ENCODE data around the gene PUS1. TPM values are rescaled to one million over a fixed set of nuclear protein-coding genes. Genes with fewer than 3 reads are reported as not detected.

PUS1 gene
- total RNA-seq, 2 donors from 2014 or later: 12.5 to 16.1 TPM

DNA sequence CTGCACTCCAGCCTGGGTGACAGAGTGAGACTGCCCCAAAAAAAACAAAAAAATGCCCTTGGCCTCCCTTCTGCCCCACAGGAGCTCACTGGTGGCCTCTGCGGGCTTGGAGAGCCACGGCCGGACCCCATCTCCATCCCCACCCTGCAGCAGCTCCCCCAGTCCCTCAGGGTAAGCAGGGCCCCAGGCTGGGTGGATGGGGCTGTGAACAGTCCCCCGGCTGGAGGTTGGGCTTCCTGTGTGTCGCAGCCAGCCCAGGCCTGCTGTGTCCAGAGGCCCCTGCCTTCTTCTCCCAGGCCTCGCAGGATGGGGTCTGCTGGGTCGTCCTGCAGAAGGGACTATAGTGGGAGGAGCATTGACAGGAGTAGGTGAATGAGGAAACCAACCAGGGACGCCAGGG is 15.4 kb upstream of the PUS1 start:
- intact Hi-C loops (cut with DNase I): no loop called here
- DNase-seq (ENCODE audit: low spot score): no peak

DNA sequence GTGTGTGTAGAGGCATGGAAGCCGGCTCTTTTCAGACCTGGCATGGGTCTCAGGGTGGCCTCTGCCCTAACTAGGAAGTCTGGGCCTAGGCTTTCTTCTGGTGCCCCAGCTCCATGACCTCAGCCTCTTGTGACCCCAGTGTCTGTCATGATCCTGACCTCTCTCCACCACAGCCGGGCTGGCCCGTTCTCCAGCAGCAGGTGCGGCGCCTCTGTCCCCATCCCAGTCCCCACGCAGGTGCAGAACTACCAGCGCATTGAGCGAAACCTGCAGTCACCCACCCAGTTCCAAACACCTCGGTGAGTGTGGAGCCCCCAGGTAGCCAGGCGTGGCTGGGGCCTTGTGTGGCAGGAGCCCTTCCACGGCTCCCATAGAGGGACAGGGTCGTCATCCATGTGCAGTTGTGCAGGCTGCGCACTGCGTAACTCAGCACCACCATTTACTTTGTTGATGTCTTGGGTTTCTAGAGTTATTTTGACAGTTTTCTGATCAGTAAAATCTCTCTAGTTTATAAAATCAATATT is 14.8 kb upstream of the PUS1 start:
- no peak for DNase-seq (ENCODE audit: low spot score)
- intact Hi-C loops (cut with DNase I): no loop called here

DNA sequence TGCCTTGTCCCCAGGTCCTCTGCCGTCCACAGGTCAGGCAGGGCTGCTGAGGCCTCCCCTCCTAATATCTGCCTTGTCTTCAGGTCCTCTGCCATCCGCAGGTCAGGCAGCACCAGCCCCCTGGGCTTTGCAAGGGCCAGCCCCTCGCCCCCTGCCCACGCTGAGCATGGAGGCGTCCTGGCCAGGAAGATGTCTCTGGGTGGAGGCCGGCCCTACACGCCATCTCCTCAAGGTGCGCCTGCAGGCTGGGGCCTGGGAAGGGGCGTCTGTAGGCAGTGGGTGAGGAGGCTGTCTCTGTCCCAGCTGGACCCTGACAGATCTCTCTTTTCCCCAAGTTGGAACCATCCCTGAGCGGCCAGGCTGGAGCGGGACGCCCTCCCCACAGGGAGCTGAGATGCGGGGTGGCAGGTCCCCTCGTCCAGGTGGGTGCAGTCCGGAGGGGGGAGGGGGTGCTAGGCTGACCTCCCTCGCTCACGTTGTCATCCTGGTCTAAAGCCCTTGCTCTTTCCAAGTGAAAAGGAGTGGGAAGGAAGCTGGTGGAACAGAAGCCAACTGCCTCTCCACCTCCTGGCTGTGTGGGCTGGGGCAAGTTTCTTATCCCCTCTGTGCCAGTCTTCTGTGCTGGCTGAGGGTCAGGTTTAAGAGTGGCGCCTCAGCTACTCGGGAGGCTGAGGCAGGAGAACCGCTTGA is 13.9 kb upstream of the PUS1 start:
- DNase-seq (ENCODE audit: low spot score): no peak
- intact Hi-C loops (cut with DNase I): no loop called here

DNA sequence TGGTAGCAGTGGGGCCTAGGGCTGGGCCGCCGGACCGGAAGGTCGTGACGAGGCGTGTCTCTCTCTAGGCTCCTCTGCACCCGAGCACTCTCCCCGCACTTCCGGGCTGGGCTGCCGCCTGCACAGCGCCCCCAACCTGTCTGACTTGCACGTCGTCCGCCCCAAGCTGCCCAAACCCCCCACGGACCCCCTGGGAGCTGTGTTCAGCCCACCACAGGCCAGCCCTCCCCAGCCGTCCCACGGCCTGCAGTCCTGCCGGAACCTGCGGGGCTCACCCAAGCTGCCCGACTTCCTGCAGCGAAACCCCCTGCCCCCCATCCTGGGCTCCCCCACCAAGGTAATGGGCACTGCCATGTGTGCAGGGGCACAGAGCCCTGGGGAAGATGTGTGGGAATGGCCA is 13.3 kb upstream of the PUS1 start:
- intact Hi-C loops (cut with DNase I): no loop called here
- no peak for DNase-seq (ENCODE audit: low spot score)

DNA sequence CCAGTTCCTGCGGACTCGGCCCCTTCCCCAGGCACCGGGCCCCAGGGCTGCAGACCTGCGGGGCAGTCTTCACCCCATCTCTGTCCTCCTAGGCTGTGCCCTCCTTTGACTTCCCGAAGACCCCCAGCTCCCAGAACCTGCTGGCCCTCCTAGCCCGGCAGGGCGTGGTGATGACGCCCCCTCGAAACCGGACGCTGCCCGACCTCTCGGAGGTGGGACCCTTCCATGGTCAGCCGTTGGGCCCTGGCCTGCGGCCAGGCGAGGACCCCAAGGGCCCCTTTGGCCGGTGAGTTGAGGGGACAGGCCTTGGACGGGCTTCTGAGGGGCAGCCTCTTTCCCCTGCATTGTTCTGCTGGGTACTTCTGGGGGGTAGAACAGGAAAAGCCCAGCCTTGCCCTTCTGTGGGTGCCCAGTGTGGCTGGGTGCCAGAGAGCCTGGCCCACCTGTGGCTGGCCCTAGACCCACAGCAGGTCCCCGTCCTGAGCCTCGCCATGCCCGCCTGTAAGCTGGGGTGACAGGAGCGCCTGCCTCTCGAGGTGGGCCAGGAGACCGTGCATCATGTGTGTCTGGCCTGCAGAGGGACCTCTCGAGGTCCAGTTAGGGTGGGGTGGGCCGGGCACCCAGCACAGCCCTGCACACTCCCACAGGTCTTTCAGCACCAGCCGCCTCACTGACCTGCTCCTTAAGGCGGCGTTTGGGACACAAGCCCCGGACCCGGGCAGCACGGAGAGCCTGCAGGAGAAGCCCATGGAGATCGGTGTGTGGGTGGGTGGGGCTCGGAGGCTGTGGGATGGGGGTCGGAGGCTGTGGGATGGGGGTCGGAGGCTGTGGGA is 12.6 kb upstream of the PUS1 start:
- DNase-seq (ENCODE audit: low spot score): no peak

DNA sequence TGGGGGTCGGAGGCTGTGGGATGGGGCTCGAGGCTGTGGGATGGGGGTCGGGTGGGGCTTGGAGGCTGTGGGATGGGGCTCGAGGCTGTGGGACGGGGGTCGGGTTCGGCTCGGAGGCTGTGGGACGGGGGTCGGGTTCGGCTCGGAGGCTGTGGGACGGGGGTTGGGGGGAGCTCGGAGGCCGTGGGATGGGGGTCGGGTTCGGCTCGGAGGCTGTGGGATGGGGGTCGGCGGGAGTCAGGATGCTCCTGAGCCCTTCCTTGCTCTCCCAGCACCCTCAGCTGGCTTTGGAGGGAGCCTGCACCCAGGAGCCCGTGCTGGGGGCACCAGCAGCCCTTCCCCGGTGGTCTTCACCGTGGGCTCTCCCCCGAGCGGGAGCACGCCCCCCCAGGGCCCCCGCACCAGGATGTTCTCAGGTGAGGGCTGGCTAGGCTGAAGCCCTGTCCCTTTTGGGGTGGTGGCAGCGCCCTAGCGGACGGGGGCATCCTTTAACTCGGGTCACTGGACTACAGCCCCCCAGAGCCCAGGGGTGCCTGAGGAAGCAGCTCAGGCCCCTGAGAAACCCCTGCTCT is 11.9 kb upstream of the PUS1 start:
- DNase-seq (ENCODE audit: low spot score): no peak
- intact Hi-C loops (cut with DNase I): no loop called here

More for the DNA sequence above, 12.6 kb upstream of the PUS1 start:
- intact Hi-C loops (cut with DNase I): no loop called here

DNA sequence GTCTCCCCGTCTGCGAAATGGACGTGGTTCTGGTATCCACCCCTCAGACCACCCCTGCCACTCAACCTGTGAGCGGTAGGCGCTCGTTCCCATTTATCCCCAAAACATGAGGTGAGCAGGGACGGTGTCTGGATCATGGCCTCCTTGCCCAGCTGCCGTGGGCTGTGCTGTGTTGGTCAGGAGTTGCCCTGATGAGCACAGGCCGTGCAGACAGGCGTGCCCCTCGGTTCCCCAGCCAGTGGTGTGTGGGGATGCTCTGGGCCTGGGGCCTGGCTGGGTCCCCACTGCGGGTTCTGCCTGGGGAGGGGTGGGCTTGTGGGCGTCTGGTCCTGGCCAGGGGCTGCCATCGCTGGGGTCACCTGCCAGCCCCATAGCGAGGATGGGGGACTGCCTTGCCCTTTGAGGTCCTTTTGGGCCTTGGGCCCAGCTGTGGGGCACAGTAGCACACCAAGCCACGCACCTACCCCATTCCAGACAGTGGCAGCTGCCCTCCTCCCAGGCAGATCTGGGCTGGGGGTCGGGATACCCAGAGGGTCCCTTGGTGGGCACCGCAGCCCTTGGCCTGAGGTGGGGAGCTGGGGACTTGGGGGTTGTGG is 11.3 kb upstream of the PUS1 start:
- intact Hi-C loops (cut with DNase I): no loop called here

DNA sequence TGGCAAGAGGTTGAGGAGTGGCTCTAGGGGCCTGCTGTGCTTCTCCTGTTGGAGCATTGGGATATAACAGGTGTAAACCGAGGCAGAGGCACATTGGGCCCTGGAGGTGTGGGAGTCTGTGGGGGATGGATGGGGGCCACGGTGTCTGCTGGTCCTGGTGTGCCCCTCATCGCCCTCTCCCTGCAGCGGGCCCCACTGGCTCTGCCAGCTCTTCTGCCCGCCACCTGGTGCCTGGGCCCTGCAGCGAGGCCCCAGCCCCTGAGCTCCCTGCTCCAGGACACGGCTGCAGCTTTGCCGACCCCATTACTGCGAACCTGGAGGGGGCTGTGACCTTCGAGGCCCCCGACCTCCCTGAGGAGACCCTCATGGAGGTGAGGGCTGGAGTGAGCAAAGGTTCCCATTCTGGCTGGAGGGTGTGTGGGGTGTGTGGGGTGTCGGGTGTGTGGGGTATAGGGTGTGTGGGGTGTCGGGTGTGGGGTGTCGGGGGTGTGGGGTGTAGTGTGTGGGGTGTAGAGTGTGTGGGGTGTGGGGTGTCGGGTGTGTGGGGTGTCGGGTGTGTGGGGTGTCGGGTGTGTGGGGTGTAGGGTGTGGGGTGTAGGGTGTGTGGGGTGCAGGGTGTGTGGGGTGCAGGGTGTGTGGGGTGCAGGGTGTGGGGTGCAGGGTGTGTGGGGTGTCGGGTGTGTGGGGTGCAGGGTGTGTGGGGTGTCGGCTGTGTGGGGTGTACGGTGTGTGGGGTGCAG is 10.6 kb upstream of the PUS1 start:
- intact Hi-C loops (cut with DNase I): no loop called here
- DNase-seq (ENCODE audit: low spot score): no peak

More for the DNA sequence above, 11.3 kb upstream of the PUS1 start:
- no peak for DNase-seq (ENCODE audit: low spot score)

DNA sequence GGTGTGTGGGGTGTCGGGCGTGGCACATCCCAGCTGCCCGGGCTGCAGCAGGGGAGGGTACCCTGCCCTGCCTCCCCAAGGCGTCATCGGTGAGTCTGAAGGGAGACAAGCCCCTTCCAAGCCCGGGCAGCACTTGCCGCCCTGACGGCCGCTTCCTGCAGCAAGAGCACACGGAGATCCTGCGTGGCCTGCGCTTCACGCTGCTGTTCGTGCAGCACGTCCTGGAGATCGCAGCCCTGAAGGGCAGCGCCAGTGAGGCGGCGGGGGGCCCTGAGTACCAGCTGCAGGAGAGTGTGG is 10.1 kb upstream of the PUS1 start:
- DNase-seq (ENCODE audit: low spot score): no peak
- intact Hi-C loops (cut with DNase I): no loop called here

DNA sequence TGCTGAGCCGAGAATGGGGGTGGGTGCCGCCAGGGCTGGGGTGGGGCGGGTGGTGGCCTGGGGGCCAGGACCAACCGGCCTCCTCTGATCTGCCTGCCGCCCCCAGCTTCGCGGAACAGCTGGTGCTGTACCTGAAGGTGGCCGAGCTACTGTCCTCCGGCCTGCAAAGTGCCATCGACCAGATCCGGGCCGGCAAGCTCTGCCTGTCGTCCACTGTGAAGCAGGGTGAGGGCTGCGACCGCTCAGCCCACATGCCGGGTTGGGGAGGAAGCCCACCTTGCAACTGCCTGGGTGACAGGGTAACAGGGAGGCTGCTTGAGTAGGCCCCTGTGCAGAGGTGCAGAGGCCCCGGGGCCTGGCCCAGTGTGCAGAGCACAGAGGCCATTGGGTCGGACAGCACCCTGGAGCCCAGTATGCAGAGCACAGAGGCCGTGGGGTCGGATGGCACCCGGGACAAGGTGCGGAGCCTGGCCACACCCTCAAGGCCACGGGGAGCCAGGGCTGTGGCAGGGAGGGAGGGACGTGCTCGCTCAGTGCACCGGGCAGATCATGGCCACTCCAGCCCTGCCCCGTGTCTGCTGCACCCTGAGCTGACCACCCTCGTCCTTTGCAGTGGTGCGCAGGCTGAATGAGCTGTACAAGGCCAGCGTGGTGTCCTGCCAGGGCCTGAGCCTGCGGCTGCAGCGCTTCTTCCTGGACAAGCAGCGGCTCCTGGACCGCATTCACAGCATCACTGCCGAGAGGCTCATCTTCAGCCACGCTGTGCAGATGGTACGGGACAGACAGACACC is 9.5 kb upstream of the PUS1 start:
- DNase-seq (ENCODE audit: low spot score): no peak
- intact Hi-C loops (cut with DNase I): no loop called here

DNA sequence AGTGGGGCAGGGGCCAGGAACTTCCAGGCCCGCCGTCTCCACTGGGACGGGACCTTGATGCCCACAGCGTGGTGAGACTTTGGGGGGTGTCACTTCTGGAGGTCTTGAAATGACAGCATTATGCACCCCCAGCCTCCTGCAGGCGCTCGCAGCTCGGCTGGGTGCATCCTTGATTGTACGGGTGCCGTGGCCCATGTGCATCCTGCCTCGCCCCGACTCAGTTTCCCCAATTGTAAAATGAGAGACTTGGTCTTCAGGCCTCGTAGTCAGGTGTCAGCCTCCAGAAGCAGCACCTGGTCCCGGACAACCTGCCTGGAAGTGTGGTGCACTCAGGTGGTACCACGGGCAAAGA is 8.9 kb upstream of the PUS1 start:
- no peak for DNase-seq (ENCODE audit: low spot score)
- intact Hi-C loops (cut with DNase I): no loop called here

DNA sequence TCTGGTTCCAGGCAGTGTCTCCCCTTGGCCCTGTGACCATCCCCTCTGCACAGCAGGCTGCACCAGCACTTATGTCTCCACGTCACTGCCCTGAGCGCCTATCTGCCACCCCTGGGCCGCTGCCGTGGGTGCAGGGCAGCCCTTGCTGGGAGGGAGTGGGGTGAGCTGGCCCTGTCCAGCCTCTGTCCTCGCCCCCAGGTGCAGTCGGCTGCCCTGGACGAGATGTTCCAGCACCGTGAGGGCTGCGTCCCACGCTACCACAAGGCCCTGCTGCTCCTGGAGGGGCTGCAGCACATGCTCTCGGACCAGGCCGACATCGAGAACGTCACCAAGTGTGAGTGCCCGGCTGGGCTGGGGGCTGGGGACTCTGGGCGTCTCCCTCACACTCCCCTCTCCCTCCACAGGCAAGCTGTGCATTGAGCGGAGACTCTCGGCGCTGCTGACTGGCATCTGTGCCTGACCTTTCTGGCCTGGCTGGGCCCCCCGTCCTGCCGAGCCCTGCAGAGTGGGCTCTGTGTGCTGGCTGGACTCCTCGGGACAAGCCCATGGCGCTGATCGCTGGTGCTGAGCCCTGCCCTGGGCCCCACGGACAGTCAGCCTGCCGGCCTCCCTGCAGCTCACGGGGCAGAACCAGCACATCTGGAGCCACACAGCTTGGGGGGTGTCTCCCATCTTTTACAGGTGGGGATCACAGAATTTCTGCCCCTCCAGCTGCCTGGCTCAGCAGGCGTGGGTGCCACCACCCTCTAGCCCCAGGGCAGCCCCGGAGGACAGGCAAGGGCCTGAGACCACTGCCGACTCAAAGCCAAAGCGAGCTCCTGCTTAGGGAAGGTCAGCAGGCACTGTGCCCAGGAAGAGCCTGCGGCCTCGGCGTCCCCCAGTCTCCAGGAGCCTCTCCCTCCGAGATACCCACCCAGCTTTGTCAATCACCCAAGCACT is 7.9 kb upstream of the PUS1 start:
- intact Hi-C loops (cut with DNase I): no loop called here
- DNase-seq (ENCODE audit: low spot score): no peak

DNA sequence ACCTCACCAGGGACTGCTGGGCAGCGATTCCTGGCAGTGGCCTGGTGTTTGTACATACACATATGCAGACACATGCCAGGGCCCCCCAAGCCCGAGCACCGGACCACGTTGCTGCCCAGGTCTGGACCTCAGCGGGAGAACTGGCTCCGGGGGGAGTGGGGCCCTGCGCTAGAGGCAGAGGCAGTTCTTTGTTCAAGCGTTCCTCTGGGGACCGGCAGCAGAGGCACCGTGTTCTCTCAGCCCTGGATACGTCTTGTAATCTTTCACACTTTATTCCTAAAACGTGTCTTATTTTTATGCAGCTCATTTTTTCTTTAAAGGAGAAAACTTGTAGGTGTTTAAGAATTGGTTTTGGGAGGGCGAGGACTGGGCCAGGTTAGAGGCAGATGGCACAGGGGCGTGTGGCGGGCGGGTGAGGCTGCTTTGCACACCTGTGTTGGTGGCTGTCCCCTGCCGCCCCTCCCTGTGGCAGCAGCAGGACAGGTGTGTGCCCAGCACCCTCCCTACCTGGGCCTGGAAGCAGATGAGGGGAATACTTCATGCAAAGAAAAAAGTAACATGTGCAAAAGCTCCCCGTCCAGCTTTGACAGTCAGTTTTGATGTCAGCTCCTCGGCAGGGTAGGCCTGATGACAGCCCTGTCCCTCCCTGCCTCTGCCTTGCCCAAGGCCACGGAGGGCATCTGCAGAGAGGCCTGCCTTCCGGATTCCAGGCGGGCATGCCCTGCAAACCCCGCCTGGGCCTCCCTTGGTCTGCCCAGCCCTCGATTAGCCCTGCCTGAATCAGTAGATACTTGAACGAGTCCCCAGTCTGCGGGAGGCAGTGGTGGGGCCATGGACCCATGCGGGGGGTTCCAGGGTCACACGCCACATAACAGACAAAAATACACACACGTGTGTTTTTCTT is 7.0 kb upstream of the PUS1 start:
- no peak for DNase-seq (ENCODE audit: low spot score)

DNA sequence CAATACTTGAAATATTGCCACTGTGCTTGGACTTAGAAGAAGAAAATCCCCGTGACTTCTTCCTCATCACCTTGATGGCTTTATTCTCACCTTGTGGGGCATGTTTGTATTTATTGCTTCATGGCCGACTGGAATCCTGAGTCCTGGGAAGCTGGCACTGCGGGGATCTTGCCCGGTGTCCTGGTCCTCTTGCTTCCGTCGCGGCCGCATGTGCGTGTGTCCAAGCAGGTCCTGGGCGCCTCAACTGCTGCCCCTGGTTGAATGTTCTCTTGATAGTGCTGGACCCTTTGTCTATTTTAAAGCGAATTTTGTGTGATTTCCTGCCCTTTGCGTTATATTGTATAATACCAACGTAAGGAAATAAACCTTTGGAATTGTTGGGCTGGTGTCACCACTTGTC is 6.3 kb upstream of the PUS1 start:
- DNase-seq (ENCODE audit: low spot score): no peak
- intact Hi-C loops (cut with DNase I): no loop called here

More for the DNA sequence above, 7.0 kb upstream of the PUS1 start:
- intact Hi-C loops (cut with DNase I): no loop called here

DNA sequence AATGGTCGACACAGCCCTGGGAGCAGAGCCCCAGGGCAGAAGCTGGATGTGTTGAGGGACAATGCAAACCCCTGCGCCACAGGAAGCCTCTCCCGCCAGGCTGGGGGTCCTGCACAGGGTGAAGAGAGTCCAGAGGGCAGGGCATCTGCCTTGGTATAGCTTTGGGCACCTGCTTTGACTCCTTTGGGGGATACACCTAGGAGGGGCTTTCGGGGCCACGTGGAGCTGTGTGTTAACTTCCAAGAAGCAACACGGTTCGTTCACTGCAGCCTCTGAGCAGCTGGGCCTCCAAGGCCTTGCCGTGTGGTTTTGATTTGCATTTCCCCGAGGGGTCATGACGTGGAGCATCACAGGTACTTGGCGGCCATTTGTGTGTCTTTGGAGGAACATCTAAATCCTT is 5.8 kb upstream of the PUS1 start:
- DNase-seq (ENCODE audit: low spot score): no peak
- intact Hi-C loops (cut with DNase I): no loop called here

DNA sequence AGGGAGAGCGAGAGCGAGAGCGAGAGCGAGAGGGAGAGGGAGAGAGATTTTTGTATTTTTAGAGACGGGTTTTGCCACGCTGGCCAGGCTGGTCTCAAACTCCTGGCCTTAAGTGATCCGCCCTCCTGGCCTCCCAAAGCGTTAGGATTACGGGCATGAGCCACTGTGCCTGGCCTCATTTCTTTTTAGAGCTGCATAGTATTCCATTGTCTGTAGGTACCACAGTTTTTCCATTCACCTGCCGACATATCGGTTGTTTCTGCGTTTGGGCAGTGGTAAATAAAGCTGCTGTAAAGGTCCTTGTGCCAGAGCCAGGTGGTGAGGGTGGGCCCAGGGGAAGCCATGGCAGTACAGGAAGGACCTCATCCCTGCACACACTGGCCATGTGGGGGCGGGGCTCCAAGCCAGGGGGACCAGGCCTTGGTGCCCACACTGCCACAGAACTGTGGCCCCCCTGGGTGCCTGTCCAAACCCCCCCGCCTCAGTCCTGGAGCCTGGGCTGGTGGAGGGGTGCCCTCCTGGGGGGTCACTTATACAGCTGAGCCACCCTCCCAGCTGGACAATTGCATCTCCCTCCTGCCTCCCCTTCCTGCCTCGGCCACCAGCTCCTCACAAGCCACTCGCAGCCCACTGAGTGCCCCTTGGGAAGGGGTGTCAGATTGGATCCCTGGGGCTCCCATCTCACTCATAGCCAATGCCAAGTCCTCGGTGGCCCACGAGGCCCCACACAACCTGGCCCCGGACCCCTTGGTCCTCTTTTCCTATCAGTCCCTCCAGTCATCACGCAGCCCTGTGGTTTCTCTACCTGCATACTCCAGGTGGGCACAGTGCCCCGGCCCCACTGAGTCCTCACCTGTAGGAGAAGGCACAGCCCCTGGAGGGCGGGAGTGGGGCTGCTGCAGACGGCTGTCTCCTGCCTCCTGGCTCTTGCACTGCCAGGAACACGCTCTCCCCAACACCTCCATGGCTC is 1.7 kb upstream of the PUS1 start:
- intact Hi-C loops (cut with DNase I): no loop called here
- no peak for DNase-seq (ENCODE audit: low spot score)
